HG02981 (cell line): Measurements from ENCODE around the gene KCTD13.
"Not testable (repeated sequence)": the region's sequence is repeated elsewhere in the genome, so short reads cannot be mapped to it uniquely, and the experiment has no call there.

Source experiments
- ATAC-seq: cut with Tn5 transposase; IDR thresholded peaks from one replicate; pipeline ENCODE4 v1.9.1; 2021; ENCODE audit warnings: mild to moderate bottlenecking, moderate library complexity; ENCODE audit not compliant: unreplicated experiment

KCTD13 gene

GRCh38 chr16:29925781-29926710 lies at the start of gene KCTD13:
Gene KCTD13 (minus strand): TSS chr16:29926226. CDS start chr16:29926033, 193 bp downstream.
- ATAC-seq = peak; percentile 92

GRCh38 chr16:29975134-29975538 lies 49.1 kb upstream of the KCTD13 start:
- no peak for ATAC-seq

- ATAC-seq = no peak
These were observed 48.5 kb upstream of the KCTD13 start for GRCh38 chr16:29974291-29975133.

- peak; percentile 86 for ATAC-seq
These were observed 47.6 kb upstream of the KCTD13 start, which contains the start of gene TAOK2 for GRCh38 chr16:29973384-29974246. Gene TAOK2 (plus strand): TSS chr16:29973868. CDS start chr16:29977773, 3,905 bp downstream.

- no peak for ATAC-seq
These were observed 47.0 kb upstream of the KCTD13 start for GRCh38 chr16:29972992-29973383.

- no peak for ATAC-seq
These were observed 46.5 kb upstream of the KCTD13 start for GRCh38 chr16:29972500-29972899.

GRCh38 chr16:29971304-29971703 lies 45.3 kb upstream of the KCTD13 start:
- no peak for ATAC-seq

- no peak for ATAC-seq
These were observed 42.2 kb upstream of the KCTD13 start for GRCh38 chr16:29968205-29968604.

- no peak for ATAC-seq
These were observed 37.2 kb upstream of the KCTD13 start for GRCh38 chr16:29963021-29963743.

- no peak for ATAC-seq
These were observed 36.4 kb upstream of the KCTD13 start for GRCh38 chr16:29962344-29962994.

GRCh38 chr16:29961479-29962343 lies 35.7 kb upstream of the KCTD13 start, which contains the start of gene TMEM219:
Gene TMEM219 (plus strand): TSS chr16:29962079. CDS start chr16:29963144, 1,065 bp downstream.
- peak; percentile 82 for ATAC-seq

GRCh38 chr16:29961127-29961478 lies 35.1 kb upstream of the KCTD13 start:
- no peak for ATAC-seq

GRCh38 chr16:29959821-29960220 lies 33.8 kb upstream of the KCTD13 start:
- ATAC-seq = not testable (repeated sequence)

GRCh38 chr16:29959293-29959692 lies 33.3 kb upstream of the KCTD13 start:
- no peak for ATAC-seq

GRCh38 chr16:29958756-29959155 lies 32.7 kb upstream of the KCTD13 start:
- no peak for ATAC-seq

- ATAC-seq = no peak
These were observed 25.8 kb upstream of the KCTD13 start for GRCh38 chr16:29951625-29952365.

- ATAC-seq = no peak
These were observed 24.9 kb upstream of the KCTD13 start for GRCh38 chr16:29950806-29951461.
